ENCODE measurements around the gene ARHGAP22. TPM values are rescaled to one million over a fixed set of nuclear protein-coding genes. Genes with fewer than 3 reads are reported as not detected.

The ARHGAP22 gene
- total RNA-seq, 2 experiments from 2014 or later = not detected

Other genes starting within 250 kb of the ARHGAP22 start
- gene WDFY4, start 79.8 kb upstream of the ARHGAP22 start, total RNA-seq = not detected